Measurements from ENCODE around the gene IGSF10. TPM values are rescaled to one million over a fixed set of nuclear protein-coding genes. Genes with fewer than 3 reads are reported as not detected.

The IGSF10 gene
- total RNA-seq, 3 donors from 2014 or later, result 7.9 to 15.5 (median 14.4) TPM

- DNase-seq (ENCODE audit: low spot score in 2 of 2), result peak in 1 of 2 donors; percentile 37
- intact Hi-C loops (cut with DNase I; ENCODE audit: low total_unique reads), result no loop called here
- Histone ChIP-seq H3K27ac (peak overlapping the region in 1 of 2 donors; percentile 48), H3K36me3 (no peaks in the 10 kb centered on the region), H3K4me1 (no peaks in the 10 kb centered on the region), H3K4me3 (no peak overlapping the region), H3K9me3 (no peaks in the 10 kb centered on the region), H3K27me3 (no peaks in the 10 kb centered on the region)
- TF ChIP-seq POLR2A (IDR thresholded peaks at IDR 0.05) (no peak), CTCF (IDR thresholded peaks at IDR 0.05) (no peak), POLR2AphosphoS5 (IDR thresholded peaks at IDR 0.05) (peak in 1 of 3 donors; percentile 32)
Measured at GRCh38 chr3:151445273-151446001, 15.4 kb downstream of the IGSF10 start.

GRCh38 chr3:151443583-151443982 is 17.3 kb downstream of the IGSF10 start:
- no peak for DNase-seq (ENCODE audit: low spot score in 2 of 2)
- Histone ChIP-seq H3K9me3 (no peaks in the 10 kb centered on the region), H3K4me1 (no peaks in the 10 kb centered on the region), H3K27ac (no peak overlapping the region), H3K36me3 (no peaks in the 10 kb centered on the region), H3K4me3 (no peak overlapping the region), H3K27me3 (no peaks in the 10 kb centered on the region)
- intact Hi-C loops (cut with DNase I; ENCODE audit: low total_unique reads), result no loop called here
- TF ChIP-seq CTCF (IDR thresholded peaks at IDR 0.05) (no peak), POLR2AphosphoS5 (IDR thresholded peaks at IDR 0.05) (no peak), POLR2A (IDR thresholded peaks at IDR 0.05) (no peak)

GRCh38 chr3:151440940-151441339 is 19.9 kb downstream of the IGSF10 start:
- Histone ChIP-seq H3K4me1 (no peaks in the 10 kb centered on the region), H3K4me3 (no peak overlapping the region), H3K36me3 (no peaks in the 10 kb centered on the region), H3K27ac (no peak overlapping the region), H3K9me3 (no peaks in the 10 kb centered on the region), H3K27me3 (no peaks in the 10 kb centered on the region)
- no peak for DNase-seq (ENCODE audit: low spot score in 2 of 2)
- intact Hi-C loops (cut with DNase I; ENCODE audit: low total_unique reads), result no loop called here
- no peak for TF ChIP-seq POLR2A (IDR thresholded peaks at IDR 0.05)
- no peak for TF ChIP-seq CTCF (IDR thresholded peaks at IDR 0.05)
- TF ChIP-seq POLR2AphosphoS5 (IDR thresholded peaks at IDR 0.05), result no peak

- Histone ChIP-seq H3K27me3 (no peaks in the 10 kb centered on the region), H3K27ac (no peak overlapping the region), H3K4me3 (no peak overlapping the region), H3K9me3 (no peaks in the 10 kb centered on the region), H3K4me1 (no peaks in the 10 kb centered on the region), H3K36me3 (no peaks in the 10 kb centered on the region)
- intact Hi-C loops (cut with DNase I; ENCODE audit: low total_unique reads), result no loop called here
- peak; percentile 66 to 85 (median 80) for TF ChIP-seq CTCF (IDR thresholded peaks at IDR 0.05)
- TF ChIP-seq POLR2AphosphoS5 (IDR thresholded peaks at IDR 0.05), result no peak
- no peak for DNase-seq (ENCODE audit: low spot score in 2 of 2)
Measured at GRCh38 chr3:151439652-151440125, 21.2 kb downstream of the IGSF10 start.

GRCh38 chr3:151437906-151438305 is 23.0 kb downstream of the IGSF10 start:
- no peak for DNase-seq (ENCODE audit: low spot score in 2 of 2)
- TF ChIP-seq CTCF (IDR thresholded peaks at IDR 0.05) (no peak), POLR2AphosphoS5 (IDR thresholded peaks at IDR 0.05) (no peak), POLR2A (IDR thresholded peaks at IDR 0.05) (no peak)
- Histone ChIP-seq H3K4me3 (no peak overlapping the region), H3K9me3 (no peaks in the 10 kb centered on the region), H3K36me3 (no peaks in the 10 kb centered on the region), H3K4me1 (no peaks in the 10 kb centered on the region), H3K27me3 (no peaks in the 10 kb centered on the region), H3K27ac (no peak overlapping the region)
- intact Hi-C loops (cut with DNase I; ENCODE audit: low total_unique reads), result no loop called here
